Fibroblast of peridontal ligament (primary cell): ENCODE measurements around the gene RABGAP1.
A peak's percentile ranks its signal among the peaks of the same experiment; 100 is the strongest.

Experiments used
- DNase-seq: peaks from one replicate; pipeline ENCODE4 v3.0.0-alpha.2; 2010; ENCODE audit errors: extremely low read depth

Gene RABGAP1

DNA sequence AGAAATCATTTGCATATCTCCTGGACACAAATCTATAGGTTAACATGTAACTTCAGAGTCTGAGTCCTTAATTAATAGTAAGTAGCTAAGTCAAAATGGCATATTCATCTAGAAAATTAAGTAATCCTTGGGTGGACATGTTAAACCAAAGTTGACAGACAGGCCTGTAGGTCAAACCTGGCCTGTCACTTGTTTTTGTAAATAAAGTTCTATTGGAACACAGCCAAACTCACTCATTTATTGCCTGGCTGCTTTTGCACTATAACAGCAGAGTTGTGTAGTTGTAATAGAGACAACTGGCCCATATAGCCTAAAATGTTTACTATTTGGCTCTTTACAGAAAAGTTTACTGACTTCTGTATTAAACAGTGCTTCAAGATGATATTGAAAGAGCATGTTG, 68.1 kb downstream of the RABGAP1 start:
- DNase-seq, result no peak

DNA sequence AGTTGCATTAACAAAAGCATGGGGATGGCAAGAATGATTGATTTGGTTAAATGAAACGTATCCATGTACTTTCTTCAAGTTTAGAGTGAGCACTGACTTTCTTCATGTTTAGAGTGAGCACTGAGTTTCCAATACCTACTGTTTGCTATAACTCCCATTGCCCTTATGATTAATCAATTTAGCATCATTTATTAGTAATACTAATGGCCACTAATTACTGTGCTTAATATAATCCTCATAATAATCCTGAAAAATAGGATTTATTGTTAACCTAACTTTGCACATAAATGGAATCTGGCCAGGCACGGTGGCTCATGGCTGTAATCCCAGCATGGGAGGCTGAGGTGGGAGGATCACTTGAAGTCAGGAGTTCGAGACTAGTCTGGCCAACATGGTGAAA, 70.6 kb downstream of the RABGAP1 start:
- DNase-seq, result no peak

DNA sequence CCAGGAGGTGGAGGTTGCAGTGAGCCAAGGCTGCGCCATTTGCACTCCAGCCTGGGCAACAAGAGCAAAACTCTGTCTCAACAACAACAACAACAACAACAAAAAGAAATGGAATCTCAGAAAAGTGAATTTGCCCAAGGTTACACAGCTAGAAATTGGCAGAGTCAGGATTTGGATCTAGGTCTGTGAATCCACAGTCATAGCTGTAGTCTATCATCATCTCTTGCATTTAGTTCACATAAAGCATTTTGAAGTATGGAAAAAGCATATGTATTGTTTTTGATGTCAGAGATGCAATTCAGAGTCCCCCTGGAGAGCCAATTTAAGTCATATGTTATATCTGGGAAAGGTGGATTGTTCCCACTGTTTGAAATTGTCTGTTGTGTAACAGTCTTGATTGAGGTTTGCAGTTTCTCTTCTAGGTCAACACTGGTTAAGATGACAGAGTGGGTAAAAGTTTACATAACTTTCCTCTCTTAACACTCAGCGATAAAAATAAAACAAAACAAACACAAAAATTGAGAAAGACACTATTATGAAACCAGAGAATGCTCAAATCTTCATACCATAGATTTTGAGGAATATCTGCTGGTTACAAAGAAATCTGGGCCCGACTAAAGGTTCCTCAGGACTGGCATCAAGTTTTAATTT, 71.2 kb downstream of the RABGAP1 start:
- DNase-seq, result peak; percentile 88

DNA sequence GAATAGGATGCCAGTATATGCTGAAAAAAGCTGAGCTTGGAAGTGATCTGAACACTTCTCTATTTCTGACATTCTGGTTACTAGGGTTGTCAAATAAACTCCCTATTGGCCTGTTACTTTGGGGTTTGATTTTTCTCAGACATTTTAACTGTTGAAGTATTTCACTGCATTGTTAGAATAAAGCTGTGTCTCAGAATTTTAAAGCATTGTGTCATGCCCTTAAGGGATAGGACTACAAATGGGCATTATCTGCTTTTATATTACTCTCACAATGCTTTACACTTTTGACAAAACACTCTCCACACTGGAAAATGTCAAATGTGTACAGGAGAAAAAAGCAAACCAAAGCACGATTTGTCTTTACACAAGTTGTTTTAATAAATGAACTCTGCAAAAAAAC, 75.8 kb downstream of the RABGAP1 start:
- DNase-seq, result no peak

DNA sequence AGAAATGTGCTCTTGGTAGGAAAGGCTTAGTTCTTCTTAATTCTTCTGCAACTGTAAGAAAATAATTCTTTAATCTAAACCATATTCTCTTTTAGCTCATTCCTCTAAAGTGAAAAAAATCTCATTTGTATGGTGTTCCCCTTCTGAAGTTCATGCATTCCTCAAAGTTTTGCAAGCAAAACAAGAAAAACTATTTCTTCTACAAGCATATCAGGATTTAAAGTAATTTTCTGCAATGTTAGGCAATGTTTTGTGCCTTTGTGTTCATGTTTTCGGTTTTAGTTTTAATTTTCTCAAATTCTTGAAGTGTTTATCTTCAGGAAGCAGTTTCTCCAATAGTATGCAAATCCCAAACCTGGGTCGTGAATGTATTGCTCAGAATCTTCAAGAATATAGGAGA, 80.0 kb downstream of the RABGAP1 start:
- peak; percentile 50 for DNase-seq

DNA sequence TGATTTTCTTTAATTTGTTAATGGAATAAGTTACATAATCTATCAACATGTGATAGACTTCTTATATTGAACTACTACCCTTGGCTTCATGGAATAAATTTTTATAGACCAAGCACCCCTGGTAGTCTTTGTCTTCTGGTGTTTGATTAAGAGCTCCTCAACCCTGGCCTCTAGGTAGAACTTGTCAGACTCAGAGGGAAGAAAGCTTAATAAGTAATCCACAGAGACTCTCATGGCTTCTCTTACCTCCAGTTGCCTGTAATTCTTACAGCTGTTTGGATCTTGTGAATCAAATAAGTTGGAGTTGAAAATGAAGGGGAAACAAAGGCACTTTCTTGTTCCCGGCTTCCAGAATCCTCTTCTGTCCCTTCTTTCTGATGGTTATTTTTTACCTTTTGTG, 85.6 kb downstream of the RABGAP1 start:
- DNase-seq, result no peak

DNA sequence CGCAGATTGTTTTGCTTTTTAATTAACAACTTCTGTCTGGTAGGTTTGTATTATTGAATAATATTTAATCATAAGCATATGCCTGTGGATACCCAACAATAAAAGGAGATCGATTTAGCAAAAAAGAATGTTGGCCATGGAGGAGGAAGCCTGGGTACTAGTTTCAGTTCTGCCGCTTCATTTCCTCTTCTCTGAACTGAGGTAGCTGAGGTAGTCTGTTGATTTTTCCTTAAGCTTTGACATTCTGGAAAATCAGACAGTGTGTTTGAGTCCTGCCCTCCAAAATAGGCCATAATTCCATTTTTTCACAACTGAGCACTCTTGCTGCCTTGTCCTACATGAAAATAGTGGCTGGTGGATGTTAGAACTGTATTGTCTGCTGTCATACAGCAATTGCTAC, 86.7 kb downstream of the RABGAP1 start:
- DNase-seq, result no peak

DNA sequence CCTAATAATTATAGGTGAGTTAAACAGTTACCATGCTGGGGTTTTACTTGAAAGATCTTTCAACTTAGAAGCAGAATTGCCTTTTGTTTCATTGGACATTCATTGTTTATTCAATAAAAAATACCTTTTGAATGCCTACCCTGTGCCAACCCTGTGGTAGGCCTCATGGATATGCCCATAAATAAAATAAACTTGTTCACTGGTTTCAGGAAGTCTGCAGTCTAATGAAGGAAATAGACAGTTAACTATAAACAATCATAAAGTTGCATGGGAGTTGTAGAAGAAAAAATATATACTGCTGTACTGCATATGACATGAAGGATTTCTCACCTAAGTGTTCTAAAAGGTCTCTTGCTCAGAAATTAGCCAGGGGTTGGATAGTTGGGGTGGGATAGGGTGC, 87.3 kb downstream of the RABGAP1 start:
- DNase-seq, result no peak

DNA sequence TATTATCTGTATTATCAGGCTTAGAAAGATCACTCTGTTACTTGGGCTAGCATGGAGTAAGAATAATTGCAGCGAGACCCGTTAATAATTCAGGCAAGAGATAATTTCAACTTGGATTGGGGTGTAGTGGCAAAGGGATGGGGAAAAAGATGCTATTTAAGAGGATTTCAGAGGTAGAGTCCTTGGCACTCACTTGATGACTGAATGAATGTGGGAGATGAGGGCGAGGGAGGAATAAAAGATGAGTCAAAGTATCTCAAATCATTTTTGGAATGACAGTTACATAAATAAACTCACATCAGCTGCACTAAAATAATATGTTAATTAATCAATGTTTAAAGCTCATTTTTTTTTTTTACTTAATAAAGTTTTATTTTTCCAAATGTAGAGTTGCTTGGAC, 88.2 kb downstream of the RABGAP1 start:
- no peak for DNase-seq

DNA sequence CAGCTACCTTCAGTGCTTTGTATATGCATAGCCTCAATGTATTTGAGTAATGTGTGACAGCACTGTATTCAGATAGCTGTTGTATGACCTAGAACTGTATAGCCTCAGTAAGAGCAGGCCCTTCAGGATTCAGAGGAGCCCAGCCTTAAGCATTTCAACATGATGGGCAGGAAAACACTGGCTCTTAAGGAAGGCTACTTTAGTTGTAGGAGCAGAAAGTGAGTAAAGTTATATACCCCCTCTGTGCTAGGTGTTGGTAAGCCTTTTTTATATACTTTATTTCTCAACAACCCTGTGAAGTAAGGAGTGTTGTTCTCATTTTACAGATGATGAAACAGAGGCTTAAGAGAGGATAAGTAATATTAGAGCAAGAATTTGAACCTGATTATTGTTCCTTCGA, 91.1 kb downstream of the RABGAP1 start:
- peak; percentile 47 for DNase-seq

DNA sequence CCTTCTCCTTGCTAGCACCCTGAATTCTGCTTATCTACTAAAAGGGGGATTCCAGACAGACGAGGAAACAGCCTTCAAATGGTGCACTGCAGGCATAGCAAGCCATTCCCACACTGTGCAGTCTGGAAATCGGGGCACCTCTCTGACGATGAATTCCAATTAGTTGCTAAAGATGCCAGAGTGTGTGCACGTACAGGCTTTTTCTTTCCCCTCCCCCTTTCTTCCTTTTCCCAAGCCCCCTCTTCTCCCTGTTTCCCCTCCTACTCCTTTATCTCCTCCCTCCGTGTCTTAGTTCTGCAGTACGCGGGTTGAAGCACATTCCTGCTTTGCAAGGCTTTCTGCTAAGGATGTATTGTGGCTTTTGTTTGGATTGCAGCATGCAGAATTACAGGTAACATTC, 92.5 kb downstream of the RABGAP1 start, which contains the start of gene GPR21:
TSS of gene GPR21 (plus strand) at position 316 of the 400 bp plus-strand sequence. CDS start 900 bp downstream, outside the sequence.
- DNase-seq, result peak; percentile 42

DNA sequence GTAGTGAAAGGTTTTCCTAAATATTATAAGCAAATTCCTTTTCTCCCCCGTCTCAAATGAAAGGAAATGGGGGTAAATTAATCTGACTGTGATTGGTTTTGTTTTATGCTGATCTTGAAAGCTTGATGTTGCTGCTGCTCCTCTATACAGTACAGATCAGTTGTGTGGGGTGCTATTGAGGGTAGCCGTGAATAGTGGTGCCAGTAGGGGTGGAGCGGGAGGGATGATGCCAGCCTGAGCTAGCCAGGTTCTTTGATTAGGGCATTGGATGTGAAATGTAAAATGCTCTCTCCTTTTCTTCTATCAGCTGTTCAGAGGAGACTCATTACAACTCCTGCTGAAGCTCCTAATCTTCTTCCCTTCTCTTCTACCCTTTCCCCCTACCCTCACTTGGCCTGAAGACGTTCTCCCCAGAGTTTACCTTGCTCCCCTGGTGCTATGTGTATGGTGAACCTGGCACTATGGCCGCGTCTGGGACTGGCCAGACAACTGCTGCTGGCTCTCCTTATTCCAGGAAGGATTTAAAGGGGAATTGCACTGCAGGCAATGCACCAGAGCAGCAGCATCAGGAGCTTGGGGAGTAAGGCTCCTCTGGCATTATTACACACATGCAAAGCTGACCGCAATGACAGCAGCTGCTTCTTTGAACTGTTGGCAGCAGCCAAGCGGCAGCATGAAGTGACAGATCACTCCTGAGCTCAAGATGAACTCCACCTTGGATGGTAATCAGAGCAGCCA, 93.2 kb downstream of the RABGAP1 start:
- peak; percentile 76 for DNase-seq

DNA sequence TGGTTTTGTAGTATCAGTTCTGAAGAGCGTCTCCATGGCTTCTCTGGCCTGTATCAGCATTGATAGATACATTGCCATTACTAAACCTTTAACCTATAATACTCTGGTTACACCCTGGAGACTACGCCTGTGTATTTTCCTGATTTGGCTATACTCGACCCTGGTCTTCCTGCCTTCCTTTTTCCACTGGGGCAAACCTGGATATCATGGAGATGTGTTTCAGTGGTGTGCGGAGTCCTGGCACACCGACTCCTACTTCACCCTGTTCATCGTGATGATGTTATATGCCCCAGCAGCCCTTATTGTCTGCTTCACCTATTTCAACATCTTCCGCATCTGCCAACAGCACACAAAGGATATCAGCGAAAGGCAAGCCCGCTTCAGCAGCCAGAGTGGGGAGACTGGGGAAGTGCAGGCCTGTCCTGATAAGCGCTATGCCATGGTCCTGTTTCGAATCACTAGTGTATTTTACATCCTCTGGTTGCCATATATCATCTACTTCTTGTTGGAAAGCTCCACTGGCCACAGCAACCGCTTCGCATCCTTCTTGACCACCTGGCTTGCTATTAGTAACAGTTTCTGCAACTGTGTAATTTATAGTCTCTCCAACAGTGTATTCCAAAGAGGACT, 94.2 kb downstream of the RABGAP1 start:
- DNase-seq, result no peak

DNA sequence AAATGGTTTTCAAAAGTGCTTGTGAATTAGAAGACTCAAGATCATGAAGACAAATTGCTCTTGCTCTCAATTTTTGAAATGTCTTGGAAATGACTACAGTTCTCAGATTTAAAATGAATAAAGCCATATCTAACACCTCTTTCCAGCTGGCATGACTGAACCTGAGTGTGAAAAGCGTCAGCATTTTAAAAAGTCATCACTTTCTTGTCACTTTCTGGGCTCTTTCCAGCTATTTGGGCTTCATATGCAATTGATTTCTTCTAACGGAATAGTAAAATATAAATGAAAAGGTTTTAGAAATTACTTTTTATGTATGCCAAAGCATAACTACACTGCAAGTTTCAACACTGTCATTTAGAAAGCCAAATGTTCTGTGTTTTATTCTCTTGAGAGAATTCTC, 95.0 kb downstream of the RABGAP1 start:
- no peak for DNase-seq

DNA sequence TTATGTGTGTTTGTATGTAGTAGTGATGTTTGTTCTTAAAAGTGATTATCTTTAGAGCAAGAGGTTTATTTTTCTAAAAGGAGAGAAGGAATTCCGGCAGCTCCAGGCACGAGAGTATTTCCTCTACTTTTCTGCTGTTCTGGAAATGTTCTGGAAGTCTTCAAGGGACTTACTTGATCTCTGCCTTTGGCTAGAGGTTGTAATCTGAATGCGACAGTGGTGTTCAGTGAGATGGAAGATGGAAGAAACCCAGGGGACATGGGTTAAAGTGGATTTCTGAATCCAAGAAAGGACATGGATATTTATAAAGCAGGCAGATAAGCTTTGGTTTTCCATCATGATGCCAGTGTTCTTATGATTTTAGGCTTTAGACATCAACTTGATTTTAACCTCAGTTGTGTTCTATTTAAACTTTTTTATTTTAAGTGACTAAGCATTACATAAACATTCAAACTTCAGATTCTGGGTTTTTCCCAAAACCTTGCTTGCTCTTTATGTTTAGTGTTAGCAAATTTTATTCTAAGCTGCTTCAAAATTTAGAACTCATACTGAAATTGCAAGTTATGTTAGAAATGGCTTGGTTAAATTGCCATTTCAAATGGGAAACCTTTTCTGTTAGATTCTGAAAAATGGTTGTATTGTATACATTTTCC, 96.2 kb downstream of the RABGAP1 start:
- DNase-seq, result peak; percentile 79

DNA sequence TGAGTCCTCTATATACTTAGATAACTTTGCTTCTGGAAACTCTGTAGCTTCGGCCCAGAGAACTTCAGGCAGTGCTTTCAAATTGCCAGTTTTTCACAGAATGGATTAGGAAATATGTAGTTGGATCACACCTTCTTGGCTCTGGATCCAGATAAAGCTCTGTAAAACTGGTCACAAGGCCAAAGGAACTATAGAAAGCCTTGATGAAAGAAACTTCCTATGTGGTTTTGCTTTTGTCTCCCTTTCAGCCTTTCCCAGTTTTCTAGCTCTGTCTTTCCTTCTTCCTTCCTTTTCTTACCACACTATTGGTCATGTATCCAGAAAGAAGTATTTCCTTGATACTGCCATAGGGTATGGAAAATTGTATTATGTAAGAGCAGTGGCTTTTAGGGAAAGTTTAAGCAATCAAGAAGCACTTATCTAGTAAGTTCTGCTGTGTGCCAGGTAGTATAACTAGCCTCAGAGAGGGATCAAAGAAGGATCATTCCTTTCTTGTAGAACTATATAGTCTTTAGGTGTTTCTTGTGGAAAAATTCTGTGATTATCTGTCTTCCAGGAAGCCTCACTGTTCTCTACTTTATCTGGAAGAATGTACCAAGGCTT, 98.9 kb downstream of the RABGAP1 start:
- peak; percentile 45 for DNase-seq

DNA sequence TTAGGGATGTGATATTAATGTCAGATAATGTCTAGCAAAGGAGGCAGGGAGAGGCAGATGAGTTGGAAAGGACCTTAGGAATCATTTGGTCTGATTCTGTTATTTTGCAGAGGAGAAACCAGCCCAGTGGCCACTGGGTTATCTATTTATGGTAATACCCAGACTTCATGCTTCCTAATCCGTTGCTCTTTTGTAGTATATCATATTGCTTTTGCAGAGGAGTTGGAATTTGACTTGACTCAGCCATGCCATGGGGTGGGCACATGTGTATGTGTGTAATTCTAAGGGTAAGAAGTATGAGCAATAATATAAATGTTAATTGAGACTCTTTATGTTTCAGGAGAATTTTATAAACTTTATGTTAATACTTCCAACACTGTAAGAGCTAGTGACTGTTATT, 100.0 kb downstream of the RABGAP1 start:
- DNase-seq, result no peak

DNA sequence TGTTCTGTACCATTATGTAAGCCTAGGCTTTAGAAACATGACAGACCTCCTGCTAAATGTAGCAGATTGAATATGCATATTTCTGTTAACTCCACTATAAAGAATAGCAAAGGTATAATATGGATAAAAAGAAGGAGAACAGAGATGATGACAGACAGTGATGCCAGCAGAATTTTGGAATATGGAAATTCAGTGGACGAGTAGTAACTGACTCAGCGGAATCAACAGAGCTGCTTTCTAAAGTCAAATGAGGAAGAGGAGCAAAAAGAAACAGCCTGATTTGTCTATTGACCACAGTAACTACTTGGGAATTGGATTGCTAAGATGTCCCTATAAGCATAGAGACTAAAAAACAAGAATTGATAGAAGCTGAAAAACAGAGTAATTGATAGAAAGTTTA, 100.7 kb downstream of the RABGAP1 start:
- no peak for DNase-seq

DNA sequence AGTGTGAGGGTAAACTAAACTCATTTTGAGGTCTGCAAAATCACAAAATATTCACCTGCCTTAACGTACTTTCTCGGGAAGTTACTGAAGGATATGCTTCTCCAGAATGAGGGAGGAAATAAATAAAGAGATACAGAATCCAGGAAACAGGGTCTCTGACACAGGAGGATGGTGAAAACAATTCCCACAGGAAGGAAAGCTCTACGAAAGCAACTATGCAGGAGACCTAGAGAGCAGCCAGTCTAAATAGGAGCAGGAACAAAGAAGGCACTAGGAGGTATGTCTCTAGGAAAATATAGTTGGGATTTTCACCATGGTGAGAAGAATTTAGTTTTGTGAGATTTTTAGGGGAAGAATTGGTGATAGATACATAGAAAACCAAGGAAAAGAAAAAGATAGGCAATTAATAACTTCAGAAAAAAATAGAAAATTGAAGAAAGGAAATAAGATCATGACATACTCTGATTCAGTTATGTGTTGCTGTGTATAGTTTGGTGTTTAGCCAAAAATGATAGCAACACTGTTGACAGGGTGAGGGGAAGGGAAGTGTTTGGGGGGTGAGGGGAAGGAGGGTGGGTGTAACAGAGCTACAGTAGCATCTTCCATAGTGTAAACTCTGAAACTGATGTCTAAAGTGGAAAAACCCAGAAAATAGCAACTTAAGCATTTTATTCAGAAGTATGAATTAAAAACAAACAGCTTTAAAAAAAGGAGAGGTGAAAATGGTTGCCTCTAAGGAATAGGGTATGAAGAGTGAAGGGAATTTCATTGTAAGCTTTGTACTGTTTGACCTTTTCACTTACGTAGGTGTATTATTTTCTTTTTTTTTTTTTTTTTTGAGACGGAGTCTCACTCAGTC, 102.5 kb downstream of the RABGAP1 start:
- DNase-seq, result no peak

DNA sequence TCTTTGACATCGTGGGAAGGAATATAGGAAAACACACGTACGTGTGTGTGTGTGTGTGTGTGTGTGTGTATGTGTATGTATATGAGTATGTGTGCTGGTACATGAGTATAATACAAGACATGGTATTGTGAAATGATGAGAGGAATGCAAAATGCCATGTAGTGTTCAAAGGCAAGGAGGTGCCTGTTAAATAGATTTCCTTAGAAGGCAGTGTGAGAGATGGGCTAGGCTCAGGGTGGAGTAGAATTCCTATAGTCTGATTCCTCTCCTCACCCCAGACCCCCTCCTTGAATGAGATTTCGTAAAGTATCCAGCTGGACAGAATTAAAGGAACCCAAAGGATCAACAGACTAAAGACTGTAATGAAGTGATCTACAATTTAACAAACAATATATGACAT, 103.8 kb downstream of the RABGAP1 start:
- DNase-seq, result peak; percentile 96
